Progenitor cell of endocrine pancreas (in vitro differentiated cells): Measurements from ENCODE around the gene KLHL24. TPM values are rescaled to one million over a fixed set of nuclear protein-coding genes. Genes with fewer than 3 reads are reported as not detected.

Experiments
- DNase-seq: peaks from one replicate; pipeline ENCODE4 v3.0.0; 2021; ENCODE audit warnings: low spot score; ENCODE audit not compliant: unreplicated experiment
- H3K27ac Mint-ChIP-seq: 2 replicates; pipeline ENCODE4 v1.8.0; 2021; ENCODE audit warnings: mild to moderate bottlenecking, moderate library complexity, mixed read lengths
- H3K27me3 Mint-ChIP-seq: 2 replicates; pipeline ENCODE4 v1.8.0; 2021; ENCODE audit warnings: mixed read lengths
- H3K36me3 Mint-ChIP-seq: 2 replicates; pipeline ENCODE4 v1.8.0; 2022; ENCODE audit warnings: mixed read lengths; ENCODE audit not compliant: insufficient read depth
- H3K4me1 Mint-ChIP-seq: 2 replicates; pipeline ENCODE4 v1.8.0; 2021; ENCODE audit warnings: low read depth, mixed read lengths
- H3K4me3 Mint-ChIP-seq: 2 replicates; pipeline ENCODE4 v1.8.0; 2021; ENCODE audit warnings: low read depth, mild to moderate bottlenecking, moderate library complexity, mixed read lengths
- H3K9me3 Mint-ChIP-seq: 2 replicates; pipeline ENCODE4 v1.8.0; 2021; ENCODE audit warnings: low read depth, mixed read lengths
- CTCF ChIP-seq: fragments of 200-600 bp; sonication (generic); IDR thresholded peaks from one replicate; pipeline ENCODE4 v1.5.0; 2021; ENCODE audit warnings: antibody characterized with exemption, mild to moderate bottlenecking; ENCODE audit not compliant: unreplicated experiment
- total RNA-seq: library from RNA; stranded (reverse); gene quantifications from 2 replicates; pipeline ENCODE4 v1.2.1, GENCODE V29; 2021

The KLHL24 gene
- total RNA-seq, 1 donor from 2014 or later, result 79.6 TPM

- DNase-seq, result no peak
Measured at GRCh38 chr3:183711516-183711915, 76.1 kb downstream of the KLHL24 start.

GRCh38 chr3:183714622-183715021 is 79.2 kb downstream of the KLHL24 start:
- no peak for DNase-seq
- Mint-ChIP-seq H3K9me3 (no peaks in the 10 kb centered on the region), H3K4me3 (no peak overlapping the region), H3K27me3 (no peaks in the 10 kb centered on the region), H3K27ac (no peak overlapping the region), H3K36me3 (peaks cover 17% of the 10 kb centered on the region), H3K4me1 (no peaks in the 10 kb centered on the region)
- no peak for TF ChIP-seq CTCF

More at GRCh38 chr3:183711516-183711915, 76.1 kb downstream of the KLHL24 start:
- Mint-ChIP-seq H3K27ac (no peak overlapping the region), H3K27me3 (no peaks in the 10 kb centered on the region), H3K9me3 (no peaks in the 10 kb centered on the region), H3K4me3 (no peak overlapping the region), H3K4me1 (no peaks in the 10 kb centered on the region), H3K36me3 (peaks cover 4% of the 10 kb centered on the region)
- TF ChIP-seq CTCF, result no peak

- no peak for DNase-seq
- no peak overlapping the region for H3K4me3 Mint-ChIP-seq
- H3K27me3 Mint-ChIP-seq, result no peaks in the 10 kb centered on the region
- TF ChIP-seq CTCF, result no peak
- H3K9me3 Mint-ChIP-seq, result no peaks in the 10 kb centered on the region
- peaks cover 27% of the 10 kb centered on the region for H3K36me3 Mint-ChIP-seq
- H3K27ac Mint-ChIP-seq, result peak overlapping the region; percentile 81
- no peaks in the 10 kb centered on the region for H3K4me1 Mint-ChIP-seq
Measured at GRCh38 chr3:183718012-183718411, 82.6 kb downstream of the KLHL24 start.

GRCh38 chr3:183725387-183725786 is 90.0 kb downstream of the KLHL24 start:
- Mint-ChIP-seq H3K4me3 (no peak overlapping the region), H3K27ac (no peak overlapping the region), H3K9me3 (no peaks in the 10 kb centered on the region), H3K36me3 (peaks cover 51% of the 10 kb centered on the region), H3K27me3 (no peaks in the 10 kb centered on the region), H3K4me1 (no peaks in the 10 kb centered on the region)
- TF ChIP-seq CTCF, result no peak
- no peak for DNase-seq

GRCh38 chr3:183728204-183728603 is 92.8 kb downstream of the KLHL24 start:
- Mint-ChIP-seq H3K9me3 (no peaks in the 10 kb centered on the region), H3K4me1 (no peaks in the 10 kb centered on the region), H3K4me3 (no peak overlapping the region), H3K27me3 (no peaks in the 10 kb centered on the region), H3K36me3 (peaks cover 46% of the 10 kb centered on the region), H3K27ac (no peak overlapping the region)
- TF ChIP-seq CTCF, result no peak
- DNase-seq, result no peak
